Activated B cell treated with CpG ODN at 0.5 μM for 24 hours (primary cell): ENCODE measurements around the gene TMEM269. TPM values are rescaled to one million over a fixed set of nuclear protein-coding genes. Genes with fewer than 3 reads are reported as not detected.

Experiments used
- ATAC-seq: fragments of 200-7000 bp; cut with Tn5 transposase; one replicate; pipeline ENCODE4 v1.10.0; 2021; ENCODE audit warnings: low read depth, mild to moderate bottlenecking, moderate library complexity
- CTCF ChIA-PET: fragments of 350-600 bp; sonication (Branson Sonifier 250); formaldehyde crosslinking; loops from one replicate; lab custom pipeline; 2021; ENCODE audit warnings: antibody characterized with exemption; lab: Charles Lee
- POLR2A ChIA-PET: fragments of 350-600 bp; sonication (Branson Sonifier 250); formaldehyde crosslinking; loops from one replicate; lab custom pipeline; 2021; ENCODE audit warnings: antibody characterized with exemption; lab: Charles Lee
- DNase-seq: peaks from one replicate; pipeline ENCODE4 v3.0.0; 2022
- H3K27ac Mint-ChIP-seq: one replicate; pipeline ENCODE4 v1.8.0; 2020; ENCODE audit warnings: mixed read lengths
- H3K27me3 Mint-ChIP-seq: one replicate; pipeline ENCODE4 v1.8.0; 2021; ENCODE audit warnings: mixed read lengths
- H3K36me3 Mint-ChIP-seq: one replicate; pipeline ENCODE4 v1.8.0; 2021; ENCODE audit warnings: low read depth, mixed read lengths
- H3K4me1 Mint-ChIP-seq: one replicate; pipeline ENCODE4 v1.8.0; 2021; ENCODE audit warnings: mixed read lengths
- H3K4me3 Mint-ChIP-seq: one replicate; pipeline ENCODE4 v1.8.0; 2020; ENCODE audit warnings: mild to moderate bottlenecking, mixed read lengths
- H3K9me3 Mint-ChIP-seq: one replicate; pipeline ENCODE4 v1.8.0; 2020; ENCODE audit warnings: mixed read lengths
- intact Hi-C: fragments of 100-400 bp; cut with micrococcal nuclease; formaldehyde crosslinking; loops from one replicate; pipeline ENCODE4 v1.15.1; 2024
- total RNA-seq: library from RNA; stranded (reverse); gene quantifications from 2 replicates; pipeline ENCODE4 v1.2.3, GENCODE V29; 2022
- TF ChIP-seq, protein P1 (sequence below): fragments of 200-600 bp; IDR thresholded peaks from one replicate; pipeline ENCODE4 v1.8.0; 2022; ENCODE audit warnings: antibody characterized with exemption, mild to moderate bottlenecking

TMEM269 gene
- total RNA-seq, 1 donor from 2014 or later, result 0.31 TPM

- CTCF ChIA-PET, result no interaction called here
- H3K27me3 Mint-ChIP-seq, result peaks cover 5% of the 10 kb centered on the region
These were observed 1.3 kb downstream of the TMEM269 start for GRCh38 chr1:42786097-42786496.

GRCh38 chr1:42788021-42788420, 3.2 kb downstream of the TMEM269 start:
- intact Hi-C loops, result no loop called here
- Mint-ChIP-seq H3K4me1 (peaks cover 11% of the 10 kb centered on the region), H3K36me3 (peaks cover 7% of the 10 kb centered on the region), H3K9me3 (no peaks in the 10 kb centered on the region), H3K27ac (no peak overlapping the region), H3K4me3 (no peak overlapping the region), H3K27me3 (peaks cover 5% of the 10 kb centered on the region)
- DNase-seq, result no peak
- no peak for ATAC-seq
- ChIA-PET CTCF (no interaction called here), POLR2A (no interaction called here)
- TF ChIP-seq, protein P1, sequence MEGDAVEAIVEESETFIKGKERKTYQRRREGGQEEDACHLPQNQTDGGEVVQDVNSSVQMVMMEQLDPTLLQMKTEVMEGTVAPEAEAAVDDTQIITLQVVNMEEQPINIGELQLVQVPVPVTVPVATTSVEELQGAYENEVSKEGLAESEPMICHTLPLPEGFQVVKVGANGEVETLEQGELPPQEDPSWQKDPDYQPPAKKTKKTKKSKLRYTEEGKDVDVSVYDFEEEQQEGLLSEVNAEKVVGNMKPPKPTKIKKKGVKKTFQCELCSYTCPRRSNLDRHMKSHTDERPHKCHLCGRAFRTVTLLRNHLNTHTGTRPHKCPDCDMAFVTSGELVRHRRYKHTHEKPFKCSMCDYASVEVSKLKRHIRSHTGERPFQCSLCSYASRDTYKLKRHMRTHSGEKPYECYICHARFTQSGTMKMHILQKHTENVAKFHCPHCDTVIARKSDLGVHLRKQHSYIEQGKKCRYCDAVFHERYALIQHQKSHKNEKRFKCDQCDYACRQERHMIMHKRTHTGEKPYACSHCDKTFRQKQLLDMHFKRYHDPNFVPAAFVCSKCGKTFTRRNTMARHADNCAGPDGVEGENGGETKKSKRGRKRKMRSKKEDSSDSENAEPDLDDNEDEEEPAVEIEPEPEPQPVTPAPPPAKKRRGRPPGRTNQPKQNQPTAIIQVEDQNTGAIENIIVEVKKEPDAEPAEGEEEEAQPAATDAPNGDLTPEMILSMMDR, result no peak

More at GRCh38 chr1:42786097-42786496, 1.3 kb downstream of the TMEM269 start:
- Mint-ChIP-seq H3K27ac (no peak overlapping the region), H3K9me3 (no peaks in the 10 kb centered on the region), H3K4me1 (peaks cover 11% of the 10 kb centered on the region), H3K4me3 (no peak overlapping the region), H3K36me3 (peaks cover 16% of the 10 kb centered on the region)
- TF ChIP-seq, protein P1, result no peak
- POLR2A ChIA-PET, result interaction anchor here (3.3 kb wide), 1 partner anchor 19 kb away, joined by 10 read pairs; the partner anchor contains the start of genes C1orf50 and P3H1
- DNase-seq (no peak), ATAC-seq (no peak)
- intact Hi-C loops, result no loop called here

- ChIA-PET CTCF (no interaction called here), POLR2A (no interaction called here)
- Mint-ChIP-seq H3K4me3 (no peak overlapping the region), H3K27ac (no peak overlapping the region), H3K4me1 (no peaks in the 10 kb centered on the region), H3K27me3 (no peaks in the 10 kb centered on the region), H3K36me3 (no peaks in the 10 kb centered on the region), H3K9me3 (no peaks in the 10 kb centered on the region)
- DNase-seq (no peak), ATAC-seq (no peak)
- TF ChIP-seq, protein P1, result no peak
- intact Hi-C loops, result no loop called here
These were observed 9.0 kb downstream of the TMEM269 start for GRCh38 chr1:42793824-42794223.

GRCh38 chr1:42797414-42797813, 12.6 kb downstream of the TMEM269 start:
- CTCF ChIA-PET, result no interaction called here
- no peaks in the 10 kb centered on the region for H3K36me3 Mint-ChIP-seq
- H3K9me3 Mint-ChIP-seq, result no peaks in the 10 kb centered on the region
- no peak for ATAC-seq
- TF ChIP-seq, protein P1, result no peak
- POLR2A ChIA-PET, result no interaction called here
- no peak for DNase-seq
- H3K4me3 Mint-ChIP-seq, result no peak overlapping the region
- no peaks in the 10 kb centered on the region for H3K27me3 Mint-ChIP-seq
- intact Hi-C loops, result no loop called here
- H3K27ac Mint-ChIP-seq, result no peak overlapping the region
- no peaks in the 10 kb centered on the region for H3K4me1 Mint-ChIP-seq

- Mint-ChIP-seq H3K27ac (no peak overlapping the region), H3K4me1 (no peaks in the 10 kb centered on the region), H3K9me3 (no peaks in the 10 kb centered on the region), H3K36me3 (no peaks in the 10 kb centered on the region), H3K27me3 (no peaks in the 10 kb centered on the region), H3K4me3 (no peak overlapping the region)
- ChIA-PET CTCF (no interaction called here), POLR2A (no interaction called here)
- DNase-seq (no peak), ATAC-seq (no peak)
- TF ChIP-seq, protein P1, result no peak
- intact Hi-C loops, result no loop called here
These were observed 13.2 kb downstream of the TMEM269 start for GRCh38 chr1:42797979-42798378.
